GM12864 (cell line): Measurements from ENCODE around the gene NFKB1.

Experiments
- DNase-seq: peaks from one replicate; pipeline ENCODE4 v3.0.0-alpha.2; 2011; ENCODE audit warnings: low read depth
- H3K4me3 ChIP-seq: 2 replicates; pipeline ENCODE4 v1.5.1; 2011; ENCODE audit warnings: mild to moderate bottlenecking, low read depth, low read length, control low read depth
- TF ChIP-seq, protein P1 (sequence below): IDR thresholded peaks from 2 replicates; pipeline ENCODE4 v1.5.1; 2011; ENCODE audit warnings: low read depth, mild to moderate bottlenecking, moderate library complexity, low read length, control low read depth, inconsistent platforms; ENCODE audit errors: missing control alignments

The NFKB1 gene

DNA sequence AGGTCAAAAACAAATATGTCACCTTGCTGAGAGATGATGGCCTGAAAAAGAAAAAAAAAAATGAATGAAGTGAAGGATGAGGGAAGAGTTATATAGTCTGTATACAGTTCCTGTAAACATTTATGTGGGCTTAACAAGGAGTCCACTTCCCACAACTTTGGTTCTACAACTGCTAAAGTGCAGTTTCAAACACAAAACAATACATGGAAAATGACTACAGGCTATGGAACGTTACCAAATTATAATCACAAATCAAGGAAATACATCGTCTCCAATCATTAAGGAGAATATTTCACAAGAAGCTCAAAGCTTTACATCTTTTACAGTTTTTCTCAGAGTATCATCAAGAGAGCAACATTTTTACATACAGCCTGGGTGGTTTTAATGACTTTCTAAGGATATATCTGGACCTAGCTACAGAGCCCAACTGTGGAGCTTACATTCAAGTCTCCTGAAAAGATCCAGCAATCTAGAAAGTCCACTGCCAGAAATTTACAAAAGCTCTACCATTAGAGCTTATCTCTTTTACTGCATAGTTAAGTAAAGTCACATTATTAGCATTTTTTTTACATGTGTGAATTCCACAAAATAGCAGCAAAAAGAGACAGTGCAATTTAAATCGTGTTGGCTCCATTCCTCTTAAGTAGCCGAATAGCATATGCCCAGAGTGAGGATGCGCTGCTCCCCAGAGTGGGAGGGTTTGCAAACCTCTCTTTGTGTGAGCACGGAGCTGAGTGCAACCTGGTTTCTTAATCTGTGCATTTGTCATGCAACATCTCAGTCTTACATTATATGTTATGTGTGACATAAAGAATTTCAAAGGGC lies 131.3 kb downstream of the NFKB1 start:
- no peak for DNase-seq
- no peak overlapping the region for H3K4me3 ChIP-seq
- TF ChIP-seq, protein P1, sequence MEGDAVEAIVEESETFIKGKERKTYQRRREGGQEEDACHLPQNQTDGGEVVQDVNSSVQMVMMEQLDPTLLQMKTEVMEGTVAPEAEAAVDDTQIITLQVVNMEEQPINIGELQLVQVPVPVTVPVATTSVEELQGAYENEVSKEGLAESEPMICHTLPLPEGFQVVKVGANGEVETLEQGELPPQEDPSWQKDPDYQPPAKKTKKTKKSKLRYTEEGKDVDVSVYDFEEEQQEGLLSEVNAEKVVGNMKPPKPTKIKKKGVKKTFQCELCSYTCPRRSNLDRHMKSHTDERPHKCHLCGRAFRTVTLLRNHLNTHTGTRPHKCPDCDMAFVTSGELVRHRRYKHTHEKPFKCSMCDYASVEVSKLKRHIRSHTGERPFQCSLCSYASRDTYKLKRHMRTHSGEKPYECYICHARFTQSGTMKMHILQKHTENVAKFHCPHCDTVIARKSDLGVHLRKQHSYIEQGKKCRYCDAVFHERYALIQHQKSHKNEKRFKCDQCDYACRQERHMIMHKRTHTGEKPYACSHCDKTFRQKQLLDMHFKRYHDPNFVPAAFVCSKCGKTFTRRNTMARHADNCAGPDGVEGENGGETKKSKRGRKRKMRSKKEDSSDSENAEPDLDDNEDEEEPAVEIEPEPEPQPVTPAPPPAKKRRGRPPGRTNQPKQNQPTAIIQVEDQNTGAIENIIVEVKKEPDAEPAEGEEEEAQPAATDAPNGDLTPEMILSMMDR: no peak

DNA sequence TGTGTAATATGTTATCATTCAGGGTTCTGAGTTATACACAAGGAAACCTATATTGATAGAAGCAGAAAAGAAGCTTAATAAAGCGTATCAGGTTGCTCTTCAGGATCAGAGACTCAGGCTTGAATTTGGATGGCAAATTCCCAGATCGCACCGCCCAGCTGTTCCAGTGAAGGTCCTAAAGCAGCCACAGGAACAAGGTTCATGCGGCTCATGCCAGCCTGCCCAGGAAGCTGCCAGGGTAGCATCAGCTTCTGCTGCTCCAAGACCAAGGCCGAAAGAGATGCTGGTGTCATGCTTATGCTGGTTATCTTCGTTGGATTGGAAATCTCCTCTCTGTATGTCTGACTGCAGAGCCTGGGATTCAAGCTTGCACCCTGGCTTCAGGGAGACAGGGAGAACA lies 131.9 kb downstream of the NFKB1 start:
- DNase-seq: no peak
- TF ChIP-seq, protein P1: no peak
- H3K4me3 ChIP-seq: no peak overlapping the region

DNA sequence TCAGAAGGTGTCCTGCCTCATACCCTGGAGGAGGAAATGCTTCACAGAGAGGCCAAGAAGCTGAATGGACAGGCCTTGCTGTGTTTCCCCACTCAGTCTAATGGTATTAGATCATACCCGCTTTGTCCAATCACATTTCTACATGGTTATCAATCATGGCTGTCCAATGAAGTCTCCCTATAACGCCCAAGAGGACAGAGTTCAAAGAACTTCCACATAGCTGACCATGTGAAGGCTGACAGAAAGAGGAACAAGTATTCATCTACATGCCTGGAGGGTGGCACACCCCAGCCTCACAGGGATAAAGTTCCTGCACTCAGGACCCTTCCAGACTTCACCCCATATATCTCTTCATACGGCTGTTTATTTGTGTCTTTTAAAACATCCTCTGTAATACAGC lies 136.2 kb downstream of the NFKB1 start:
- TF ChIP-seq, protein P1: no peak
- DNase-seq: no peak
- H3K4me3 ChIP-seq: no peak overlapping the region

GRCh38 chr4:102638621-102639020 lies 137.5 kb downstream of the NFKB1 start:
- TF ChIP-seq, protein P1: no peak
- H3K4me3 ChIP-seq: no peak overlapping the region

DNA sequence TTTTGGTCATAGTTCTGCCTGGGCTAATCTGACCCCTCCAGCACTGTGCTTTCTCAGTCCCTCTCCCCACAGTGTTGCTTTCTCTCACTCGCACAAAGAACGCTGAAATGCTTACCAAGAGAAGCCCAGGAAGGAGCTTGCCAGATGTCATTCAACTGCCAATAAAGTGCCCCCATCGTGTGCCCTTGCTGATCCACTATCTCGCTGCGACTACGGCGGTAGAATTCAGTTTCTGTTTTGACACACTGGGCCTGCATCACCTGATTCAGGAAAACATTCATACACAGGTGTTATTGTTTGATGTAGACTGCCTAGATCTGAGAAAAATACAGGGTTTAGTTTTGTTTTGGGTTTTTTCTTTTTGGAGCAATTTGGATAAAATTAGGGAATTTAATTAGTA lies 138.4 kb downstream of the NFKB1 start:
- DNase-seq: no peak
- no peak overlapping the region for H3K4me3 ChIP-seq
- TF ChIP-seq, protein P1: no peak

More at GRCh38 chr4:102638621-102639020, 137.5 kb downstream of the NFKB1 start:
- no peak for DNase-seq

DNA sequence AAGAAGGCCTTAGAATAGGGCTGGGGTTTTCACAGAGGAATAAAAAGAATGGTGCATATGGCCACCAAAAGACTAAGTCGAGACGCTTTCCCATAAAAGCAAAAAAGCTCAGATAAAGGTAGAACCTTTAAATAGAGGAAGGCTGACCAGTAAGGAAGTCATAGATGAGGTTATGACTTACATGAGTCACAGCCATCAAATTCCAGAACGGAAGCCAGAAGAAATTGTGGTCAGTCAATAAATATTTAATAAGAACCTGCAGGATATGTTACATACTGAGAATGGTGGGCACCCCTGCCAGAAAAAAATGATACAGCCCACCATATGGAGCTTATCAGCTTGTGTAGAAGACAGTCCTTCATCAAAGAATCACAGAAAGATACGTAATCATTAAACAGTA lies 139.5 kb downstream of the NFKB1 start:
- DNase-seq: no peak
- TF ChIP-seq, protein P1: no peak
- no peak overlapping the region for H3K4me3 ChIP-seq

GRCh38 chr4:102641793-102642192 lies 140.6 kb downstream of the NFKB1 start:
- no peak overlapping the region for H3K4me3 ChIP-seq
- no peak for DNase-seq
- TF ChIP-seq, protein P1: no peak
